Thoracic aorta (tissue), 2 donors: ENCODE results near the gene KCND3. TPM values are rescaled to one million over a fixed set of nuclear protein-coding genes. Genes with fewer than 3 reads are reported as not detected.

Experiments
- ATAC-seq: fragments of 150-250 bp; one replicate; pipeline ENCODE4 v1.8.0; 2017; ENCODE audit warnings: low read depth; ENCODE audit not compliant: insufficient number of reproducible peaks, low FRiP score
- DNase-seq: peaks from one replicate; pipeline ENCODE4 v3.0.0-alpha.2; 2020; ENCODE audit warnings: low spot score
- H3K27ac ChIP-seq, 2 donors: fragments of 200-600 bp; sonication (generic); 1 replicate in 1 of 2; 2 replicates in 1 of 2; pipeline ENCODE4 v1.5.1; 2016; ENCODE audit warnings: mild to moderate bottlenecking in 2 of 2, moderate library complexity in 2 of 2
- H3K27me3 ChIP-seq: fragments of 200-600 bp; sonication (generic); replicated peaks from 2 replicates; pipeline ENCODE4 v1.6.0; 2016; ENCODE audit warnings: mild to moderate bottlenecking; ENCODE audit not compliant: insufficient read depth
- H3K36me3 ChIP-seq: fragments of 200-600 bp; sonication (generic); one replicate; pipeline ENCODE4 v1.5.1; 2016
- H3K4me1 ChIP-seq, 2 donors: fragments of 200-600 bp; sonication (generic); 1 replicate in 1 of 2; 2 replicates in 1 of 2; pipeline versions ENCODE4 v1.5.1 to v1.6.0; 2016; ENCODE audit warnings: low read depth in 2 of 2, mild to moderate bottlenecking in 1 of 2; ENCODE audit not compliant: control insufficient read depth in 1 of 2
- H3K4me3 ChIP-seq: fragments of 200-600 bp; sonication (generic); 2 replicates; pipeline ENCODE4 v1.5.1; 2016; ENCODE audit warnings: mild to moderate bottlenecking
- H3K9me3 ChIP-seq: fragments of 200-600 bp; sonication (generic); 2 replicates; pipeline ENCODE4 v1.5.1; 2016
- CTCF ChIP-seq: fragments of 200-600 bp; sonication (generic); IDR thresholded peaks from one replicate; pipeline ENCODE4 v1.5.1; 2019; ENCODE audit warnings: antibody characterized with exemption
- total RNA-seq, 2 donors: library from RNA; depleted of rRNA; stranded (reverse); fragments of >200 nt; gene quantifications; one replicate each; pipeline versions ENCODE4 v1.1.0 to v1.2.3, GENCODE V29; 2016

The KCND3 gene
- total RNA-seq, 2 donors from 2014 or later: 12.3 to 16.6 TPM

DNA sequence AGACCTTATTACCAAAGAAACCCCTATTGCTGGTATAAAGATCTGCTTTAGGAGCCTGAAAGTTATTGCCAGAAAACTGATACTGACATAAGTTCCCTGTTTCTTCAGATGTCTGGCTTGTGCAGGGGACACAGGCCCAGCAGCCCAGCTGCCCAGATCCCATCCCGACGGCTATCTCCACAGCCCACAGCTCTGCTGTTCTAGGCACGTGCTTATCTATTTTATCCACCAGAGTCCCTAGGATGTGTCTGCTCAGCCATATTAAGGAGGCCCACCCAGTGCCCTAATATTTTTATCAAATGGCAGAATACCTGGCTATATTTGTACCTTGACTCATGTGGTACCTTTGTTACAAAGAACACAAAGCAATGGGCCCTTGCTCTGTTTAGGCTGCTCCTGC, 174.8 kb downstream of the KCND3 start:
- no peak for ATAC-seq
- Histone ChIP-seq H3K4me1 (no peaks in the 10 kb centered on the region), H3K36me3 (no peaks in the 10 kb centered on the region), H3K27me3 (no peaks in the 10 kb centered on the region), H3K9me3 (no peaks in the 10 kb centered on the region), H3K4me3 (no peak overlapping the region), H3K27ac (no peak overlapping the region)
- TF ChIP-seq CTCF: no peak
- no peak for DNase-seq

DNA sequence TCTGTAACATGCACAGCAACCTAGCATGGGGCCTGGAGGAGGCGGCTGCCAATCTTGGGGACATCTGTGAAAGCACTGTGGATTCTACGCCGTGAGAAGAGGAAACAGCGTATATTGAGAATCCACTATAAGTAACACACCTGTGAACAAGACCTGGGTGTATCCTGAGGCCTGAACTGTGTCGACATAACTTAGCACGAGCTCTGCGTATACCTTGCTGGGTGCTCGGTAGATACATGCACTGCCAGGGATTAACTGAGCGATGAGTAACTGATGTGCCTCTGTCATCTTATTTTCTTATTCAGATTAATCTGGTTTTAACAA, 175.2 kb downstream of the KCND3 start:
- Histone ChIP-seq H3K36me3 (no peaks in the 10 kb centered on the region), H3K9me3 (no peaks in the 10 kb centered on the region), H3K27me3 (no peaks in the 10 kb centered on the region), H3K4me1 (no peaks in the 10 kb centered on the region), H3K27ac (no peak overlapping the region), H3K4me3 (no peak overlapping the region)
- TF ChIP-seq CTCF: no peak
- DNase-seq: no peak
- ATAC-seq: no peak

DNA sequence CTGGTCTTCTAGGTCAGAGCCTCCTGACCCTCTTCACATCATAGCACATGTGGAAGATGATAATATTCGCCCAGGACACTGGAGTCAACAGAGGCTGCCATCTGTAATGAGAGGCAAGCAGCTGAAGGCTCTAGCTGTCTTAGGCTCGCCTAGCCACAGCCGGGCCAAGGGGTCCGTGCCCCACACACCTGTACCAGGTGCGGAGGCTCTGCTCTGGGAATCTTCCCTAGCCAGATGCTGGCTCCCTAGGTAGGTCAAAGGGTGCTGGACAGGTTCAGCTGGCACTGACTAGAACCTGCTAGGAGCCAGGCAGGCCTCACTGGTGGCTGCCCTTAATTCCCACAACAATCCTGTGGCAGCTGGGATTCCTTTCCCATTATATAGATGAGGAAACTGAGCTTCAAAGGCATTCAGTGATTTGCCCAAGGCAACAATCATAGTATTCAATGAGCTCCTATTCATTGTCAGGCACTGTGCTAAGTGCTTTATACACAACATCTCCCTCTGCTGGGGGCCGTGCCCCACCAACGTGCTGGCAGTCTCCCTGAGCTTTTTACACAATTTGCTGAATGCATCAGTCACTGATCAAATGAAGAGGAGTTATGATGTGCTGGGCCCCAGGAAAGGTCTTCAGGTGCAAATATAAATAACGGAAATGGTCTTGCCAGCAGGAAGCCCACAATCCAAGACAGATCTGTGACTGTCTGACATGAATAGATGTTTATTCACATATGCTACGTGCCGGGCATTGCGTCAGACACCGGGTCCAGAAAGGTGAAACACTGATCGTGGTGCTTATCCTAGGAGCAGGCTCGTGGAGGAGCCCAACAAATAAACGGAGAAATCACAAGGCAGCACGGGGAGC, 175.8 kb downstream of the KCND3 start:
- ATAC-seq (no peak), DNase-seq (no peak)
- Histone ChIP-seq H3K9me3 (no peaks in the 10 kb centered on the region), H3K36me3 (no peaks in the 10 kb centered on the region), H3K4me3 (no peak overlapping the region), H3K4me1 (no peaks in the 10 kb centered on the region), H3K27ac (no peak overlapping the region), H3K27me3 (no peaks in the 10 kb centered on the region)
- no peak for TF ChIP-seq CTCF

- Histone ChIP-seq H3K27me3 (no peaks in the 10 kb centered on the region), H3K4me3 (no peak overlapping the region), H3K9me3 (no peaks in the 10 kb centered on the region), H3K27ac (no peak overlapping the region), H3K4me1 (no peaks in the 10 kb centered on the region), H3K36me3 (no peaks in the 10 kb centered on the region)
- ATAC-seq (no peak), DNase-seq (no peak)
- no peak for TF ChIP-seq CTCF
Observed at GRCh38 chr1:111812306-111812705, 177.2 kb downstream of the KCND3 start.

DNA sequence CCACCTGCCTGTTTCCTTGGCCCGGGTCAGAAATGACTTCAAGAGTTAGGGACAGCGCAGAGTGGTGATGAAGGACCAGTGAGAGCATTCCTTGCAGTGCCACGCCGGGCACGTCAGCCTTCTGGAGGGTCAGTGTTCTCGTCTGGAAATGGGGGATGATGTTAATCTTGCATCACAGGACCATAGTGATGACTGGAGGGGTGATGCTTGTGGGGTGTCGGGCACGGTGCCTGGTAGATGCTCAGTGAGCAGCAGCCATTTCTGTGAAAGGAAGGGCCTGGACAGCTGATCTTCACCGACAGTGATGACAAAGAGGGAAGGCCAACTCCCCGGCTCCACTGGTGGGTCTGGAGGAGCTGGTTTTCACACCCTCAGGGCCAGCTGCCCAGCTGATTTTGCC, 177.6 kb downstream of the KCND3 start:
- no peaks in the 10 kb centered on the region for H3K27me3 ChIP-seq
- H3K36me3 ChIP-seq: no peaks in the 10 kb centered on the region
- H3K9me3 ChIP-seq: no peaks in the 10 kb centered on the region
- no peak for ATAC-seq
- no peaks in the 10 kb centered on the region for H3K4me1 ChIP-seq
- no peak for TF ChIP-seq CTCF
- no peak overlapping the region for H3K4me3 ChIP-seq
- no peak for DNase-seq
- H3K27ac ChIP-seq: no peak overlapping the region
